A549 (cell line): ENCODE results near the gene PFDN1.

Source experiments
- BCL3 ChIP-seq: fragments of >200 bp; sonication (Bioruptor Twin); formaldehyde crosslinking; IDR thresholded peaks from 3 replicates; pipeline ENCODE4 v1.6.1; 2016
- CTCF ChIP-seq: fragments of >200 bp; sonication (Bioruptor Twin); formaldehyde crosslinking; IDR thresholded peaks from 3 replicates; pipeline ENCODE4 v1.5.1; 2016
- EHMT2 ChIP-seq: fragments of 200-600 bp; sonication (generic); IDR thresholded peaks from 2 replicates; pipeline ENCODE4 v1.6.1; 2016; ENCODE audit warnings: antibody characterized with exemption, low read depth, mild to moderate bottlenecking, moderate library complexity
- ELK1 ChIP-seq: fragments of 150-350 bp; IDR thresholded peaks from 2 replicates; pipeline ENCODE4 v1.6.1; 2014; ENCODE audit warnings: low read depth, mild to moderate bottlenecking, low read length
- EP300 ChIP-seq, 2 experiments: fragments of >200 bp; sonication (Bioruptor Twin); formaldehyde crosslinking; IDR thresholded peaks; 2 replicates in 1 of 2; 3 replicates in 1 of 2; pipeline ENCODE4 v1.6.1; 2016 to 2017
- HDAC2 ChIP-seq: fragments of 200-600 bp; sonication (generic); IDR thresholded peaks from 2 replicates; pipeline ENCODE4 v1.6.1; 2016
- POLR2A ChIP-seq: IDR thresholded peaks from 2 replicates; pipeline ENCODE4 v1.6.1; 2012; ENCODE audit warnings: mild to moderate bottlenecking, low read length
- RFX5 ChIP-seq: fragments of 450-650 bp; IDR thresholded peaks from 2 replicates; pipeline ENCODE4 v1.7.1; 2014; ENCODE audit warnings: antibody characterized with exemption, mild to moderate bottlenecking, moderate library complexity
- RNF2 ChIP-seq: fragments of 200-600 bp; sonication (generic); IDR thresholded peaks from 2 replicates; pipeline ENCODE4 v1.6.1; 2016; ENCODE audit warnings: low read depth, mild to moderate bottlenecking, antibody characterized with exemption, moderate library complexity, borderline replicate concordance
- SMC3 ChIP-seq: fragments of >200 bp; sonication (Bioruptor Twin); formaldehyde crosslinking; IDR thresholded peaks from 3 replicates; pipeline ENCODE4 v1.6.1; 2018; ENCODE audit warnings: inconsistent platforms
- USF2 ChIP-seq: fragments of 450-650 bp; IDR thresholded peaks from 2 replicates; pipeline ENCODE4 v1.6.1; 2014; ENCODE audit warnings: antibody characterized with exemption

GRCh38 chr5:140270008-140270407 is 32.9 kb downstream of the PFDN1 start:
- no peak for TF ChIP-seq CTCF
- TF ChIP-seq SMC3 = no peak
- TF ChIP-seq HDAC2 = no peak
- TF ChIP-seq EP300 (IDR thresholded peaks at IDR 0.05) = no peak
- no peak for TF ChIP-seq POLR2A
- TF ChIP-seq EHMT2 = no peak
- TF ChIP-seq USF2 = no peak
- TF ChIP-seq ELK1 = no peak
- TF ChIP-seq BCL3 = no peak
- TF ChIP-seq RFX5 = no peak
- no peak for TF ChIP-seq RNF2
